ENCODE results near the gene NDE1.
"Not testable (repeated sequence)": the region's sequence is repeated elsewhere in the genome, so short reads cannot be mapped to it uniquely, and the experiment has no call there.

The NDE1 gene, protein sequence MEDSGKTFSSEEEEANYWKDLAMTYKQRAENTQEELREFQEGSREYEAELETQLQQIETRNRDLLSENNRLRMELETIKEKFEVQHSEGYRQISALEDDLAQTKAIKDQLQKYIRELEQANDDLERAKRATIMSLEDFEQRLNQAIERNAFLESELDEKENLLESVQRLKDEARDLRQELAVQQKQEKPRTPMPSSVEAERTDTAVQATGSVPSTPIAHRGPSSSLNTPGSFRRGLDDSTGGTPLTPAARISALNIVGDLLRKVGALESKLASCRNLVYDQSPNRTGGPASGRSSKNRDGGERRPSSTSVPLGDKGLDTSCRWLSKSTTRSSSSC

GRCh38 chr16:15650019-15650697 lies at the start of gene NDE1:
Gene NDE1, plus strand, starts transcription at chr16:15650245. Its CDS starts 14,534 bp downstream, at chr16:15664779.
- peak; percentile 92 for DNase-seq

DNA sequence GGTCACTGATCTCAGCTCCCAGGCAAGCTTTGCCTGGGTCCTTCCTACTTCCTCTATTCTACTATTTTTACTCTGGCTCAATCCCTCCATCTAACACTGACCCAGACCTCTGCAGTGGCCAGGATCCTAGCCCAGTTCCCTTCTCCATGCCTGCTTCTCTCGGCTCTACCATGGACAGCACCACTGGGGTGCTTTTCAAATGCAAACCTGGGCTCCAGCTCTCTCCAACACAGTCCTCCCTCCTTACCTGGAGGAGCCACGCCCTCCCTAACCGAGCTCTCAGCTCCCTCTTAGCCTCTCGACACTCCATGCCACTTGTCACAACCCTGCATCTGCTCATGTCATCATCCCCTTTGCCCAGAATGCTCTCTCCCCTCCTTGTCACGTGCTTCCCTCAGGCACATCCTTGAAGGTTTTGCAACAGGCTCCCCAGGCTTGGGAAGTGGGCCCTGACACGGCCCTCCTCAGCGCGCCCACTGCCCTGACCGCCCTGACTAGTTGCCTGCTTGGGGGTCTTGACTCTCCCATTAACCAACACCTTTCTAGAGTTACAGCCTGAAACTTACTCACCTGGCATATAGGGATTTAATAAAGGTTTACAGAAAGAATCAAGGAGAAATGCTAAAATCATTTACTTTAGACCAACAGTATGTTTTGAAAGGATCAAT lies 48.7 kb upstream of the NDE1 start:
- no peak for DNase-seq

GRCh38 chr16:15602285-15603044 lies 47.6 kb upstream of the NDE1 start:
- DNase-seq: no peak

- DNase-seq: peak; percentile 8
Observed at GRCh38 chr16:15604460-15605440, 45.3 kb upstream of the NDE1 start.

DNA sequence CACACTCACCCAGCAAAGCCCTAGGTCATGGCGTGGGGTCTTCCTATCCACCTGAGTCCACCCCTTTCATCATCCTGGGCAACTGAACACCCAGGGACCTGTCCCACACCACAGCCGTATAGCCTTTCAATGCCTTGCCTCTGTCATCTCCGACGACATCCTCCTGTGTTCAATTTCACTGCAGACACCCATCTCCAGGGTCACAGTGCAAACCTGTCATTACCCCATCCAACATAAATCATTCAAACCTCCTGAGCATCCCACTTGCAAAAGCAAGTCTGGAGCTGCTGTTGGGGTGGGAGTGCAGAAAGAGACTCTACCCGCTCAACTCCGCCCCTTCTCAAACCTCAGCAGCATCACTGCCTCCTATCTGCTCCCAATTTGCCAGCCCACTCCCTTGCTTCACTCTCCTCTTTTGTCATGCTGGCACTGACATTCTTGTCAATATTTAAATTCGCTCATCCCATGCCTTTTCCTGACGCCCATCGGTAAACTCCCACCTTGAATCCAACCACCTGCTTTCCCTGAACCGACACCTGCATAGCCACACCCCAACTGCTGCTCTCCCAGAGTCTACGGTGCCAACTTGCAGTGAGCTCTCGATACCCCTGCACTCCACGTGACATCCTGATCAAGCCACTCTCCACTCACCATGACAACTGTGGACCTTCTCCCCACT lies 44.1 kb upstream of the NDE1 start:
- DNase-seq: no peak

DNA sequence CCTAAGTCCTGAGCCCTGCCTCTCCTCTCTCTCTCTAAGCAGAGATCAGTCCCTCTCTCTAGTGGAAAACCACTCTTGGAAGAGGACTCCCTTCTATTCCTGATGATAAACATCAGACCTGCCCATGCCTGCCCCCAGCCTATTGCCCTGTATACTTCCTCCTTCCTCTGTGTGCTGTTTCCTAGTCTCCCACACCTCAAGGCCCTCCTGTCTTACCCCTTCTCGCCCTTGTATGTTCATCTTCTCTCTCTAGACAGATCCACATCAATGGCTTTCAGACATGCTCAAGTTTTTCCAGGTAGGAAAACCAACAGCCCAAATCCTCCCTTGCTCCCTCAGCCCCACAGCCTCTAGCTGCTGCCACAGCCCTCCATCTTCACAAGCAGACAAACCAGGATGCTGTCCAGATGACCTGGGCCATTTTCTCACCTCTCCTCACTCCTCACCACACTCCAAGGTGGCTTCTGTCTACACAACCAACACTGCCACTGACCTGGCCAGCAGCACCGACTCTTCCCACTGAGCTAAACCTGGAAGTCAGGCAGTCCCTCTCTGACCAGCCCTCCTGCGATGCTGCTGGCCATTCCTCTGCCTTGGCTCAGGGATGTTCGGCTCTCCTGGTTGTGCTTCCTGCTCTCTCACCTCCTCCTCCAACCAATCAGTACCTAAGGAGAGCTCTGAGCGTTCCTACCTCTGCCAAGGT lies 43.4 kb upstream of the NDE1 start:
- DNase-seq: no peak

DNA sequence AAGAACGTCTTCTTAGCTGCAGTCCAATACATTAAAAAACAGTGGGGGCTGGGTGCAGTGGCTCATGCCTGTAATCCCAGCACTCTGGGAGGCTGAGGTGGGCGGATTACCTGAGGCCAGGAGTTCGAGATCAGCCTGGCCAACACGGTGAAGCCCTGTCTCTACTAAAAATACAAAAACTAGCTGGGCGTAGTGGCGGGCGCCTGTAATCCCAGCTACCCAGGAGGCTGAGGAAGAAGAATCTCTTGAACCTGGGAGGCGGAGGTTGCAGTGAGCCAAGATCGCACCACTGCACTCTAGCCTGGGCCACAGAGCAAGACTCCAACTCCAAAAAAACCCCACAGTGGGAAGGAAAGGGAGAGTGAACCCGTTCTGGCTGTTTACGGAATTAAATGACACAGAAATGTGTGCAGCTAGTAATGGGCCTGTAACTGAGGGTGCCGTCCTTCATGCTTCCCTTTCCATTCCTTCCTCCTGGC lies 42.8 kb upstream of the NDE1 start:
- DNase-seq: not testable (repeated sequence)

DNA sequence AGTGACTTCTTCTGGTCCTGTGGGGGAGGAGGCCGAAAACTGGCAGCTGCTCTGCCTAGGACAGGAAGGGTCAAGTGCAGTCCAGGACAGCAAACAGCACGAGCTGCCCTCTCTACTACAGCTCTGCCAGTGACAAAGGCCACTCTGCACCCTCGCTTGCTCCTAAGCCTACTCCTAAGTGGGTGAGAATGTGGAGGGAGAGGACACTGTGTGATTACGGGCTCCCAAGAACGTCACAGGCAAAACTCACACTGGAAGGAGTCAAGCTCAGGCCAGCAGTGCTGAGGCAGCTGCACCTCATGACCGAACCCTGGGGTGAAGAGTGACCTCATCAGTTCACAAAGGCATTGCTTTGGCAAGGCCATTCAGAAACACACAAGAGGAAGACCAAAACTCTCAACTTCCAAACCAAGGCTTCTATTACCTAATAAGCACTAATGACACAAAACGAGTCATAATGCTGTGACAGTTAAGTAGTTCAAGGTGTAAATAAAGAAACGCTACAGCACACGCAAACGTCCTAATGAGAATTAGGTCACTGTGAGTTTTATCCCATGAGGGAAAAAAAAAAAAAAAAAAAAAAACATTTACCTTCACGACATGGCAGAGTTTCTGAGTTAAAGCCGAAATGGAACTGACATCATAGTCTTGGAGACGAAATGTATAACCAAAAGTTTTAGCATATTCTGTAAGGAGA lies 42.2 kb upstream of the NDE1 start:
- peak; percentile 29 for DNase-seq

GRCh38 chr16:15608398-15609285 lies 41.4 kb upstream of the NDE1 start:
- DNase-seq: no peak

GRCh38 chr16:15609286-15609649 lies 40.8 kb upstream of the NDE1 start:
- DNase-seq: no peak

DNA sequence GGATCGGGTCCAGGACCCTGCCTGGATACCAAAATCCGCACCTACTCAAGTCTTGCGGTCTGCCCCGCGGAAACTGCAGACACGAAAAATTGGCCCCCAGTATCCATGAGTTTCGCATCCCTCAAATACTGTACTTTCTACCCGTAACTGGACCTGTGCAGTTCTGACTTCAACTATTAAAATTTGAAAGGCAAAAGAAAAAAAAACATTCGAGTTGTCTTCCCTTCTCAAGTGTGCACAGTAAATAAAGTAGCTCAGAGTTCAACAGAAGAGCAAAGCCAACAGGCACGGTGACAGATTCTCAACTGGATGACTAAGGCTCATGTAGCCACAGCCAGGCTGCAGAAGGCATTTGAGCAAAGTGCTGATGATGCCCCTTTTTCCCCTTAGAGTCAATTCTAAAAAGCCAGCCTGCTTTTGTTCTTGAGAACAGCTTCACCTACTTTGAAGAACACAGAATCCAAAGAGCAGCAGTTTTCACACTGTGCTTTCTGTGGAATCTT lies 39.6 kb upstream of the NDE1 start:
- peak; percentile 15 for DNase-seq

DNA sequence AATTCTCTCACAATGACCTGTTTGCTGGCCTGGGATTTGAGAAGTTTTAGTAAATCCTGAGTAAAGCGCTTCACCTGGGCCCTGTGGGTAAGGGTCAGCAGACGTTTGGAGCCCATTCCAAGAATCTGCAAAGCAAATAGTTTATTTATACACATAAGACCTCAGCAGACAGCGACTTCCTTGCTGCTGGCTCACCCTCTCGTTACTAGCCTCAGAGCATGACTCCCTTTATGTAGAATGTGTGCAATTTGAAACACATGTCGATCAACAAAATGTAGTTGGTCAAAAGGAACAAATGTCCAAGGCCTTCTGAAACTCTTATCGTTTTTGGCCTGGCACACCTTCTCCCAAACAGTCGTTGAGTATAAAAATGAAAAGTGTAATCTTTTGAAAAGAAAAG lies 38.4 kb upstream of the NDE1 start:
- DNase-seq: peak; percentile 21

GRCh38 chr16:15613676-15614075 lies 36.4 kb upstream of the NDE1 start:
- DNase-seq: no peak

DNA sequence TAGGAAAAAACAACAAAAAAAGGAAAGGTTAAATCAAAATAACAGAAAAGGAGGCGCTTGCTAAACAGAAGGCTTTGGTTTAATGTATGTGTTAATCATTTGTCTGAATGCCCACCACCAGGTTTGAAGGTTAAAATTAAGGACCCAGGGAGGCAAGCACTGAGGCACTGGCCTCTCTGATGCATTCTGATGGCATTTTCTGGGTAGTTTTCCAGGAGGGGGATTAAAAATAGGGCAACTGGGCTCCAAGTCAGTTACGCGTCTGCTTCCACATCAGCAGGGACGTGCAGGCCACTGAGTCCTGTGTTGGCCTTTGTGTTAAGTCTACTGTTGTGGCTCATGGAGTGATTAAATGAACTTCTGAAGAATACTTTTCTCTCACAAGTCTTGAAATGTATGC lies 34.0 kb upstream of the NDE1 start:
- no peak for DNase-seq

GRCh38 chr16:15616475-15617165 lies 33.4 kb upstream of the NDE1 start:
- DNase-seq: no peak

DNA sequence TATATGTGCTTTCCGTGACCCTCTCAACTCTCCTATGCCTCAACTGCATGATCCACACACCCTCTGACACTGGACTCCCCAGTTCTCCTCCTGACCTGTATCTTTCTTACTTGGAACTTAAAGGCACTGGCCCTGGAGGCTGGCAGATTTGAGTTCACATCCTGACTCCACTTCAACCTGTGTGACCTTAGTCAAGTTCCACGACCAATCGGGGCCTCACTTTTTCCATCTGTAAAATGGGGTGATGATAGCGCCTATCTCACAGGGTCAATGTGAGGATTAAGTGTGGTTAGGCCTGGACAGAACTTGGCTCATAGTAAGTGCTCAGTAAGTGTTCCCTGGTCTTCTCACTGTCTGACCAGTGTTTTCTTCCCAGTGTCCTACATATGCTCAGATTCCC lies 32.1 kb upstream of the NDE1 start:
- DNase-seq: no peak

DNA sequence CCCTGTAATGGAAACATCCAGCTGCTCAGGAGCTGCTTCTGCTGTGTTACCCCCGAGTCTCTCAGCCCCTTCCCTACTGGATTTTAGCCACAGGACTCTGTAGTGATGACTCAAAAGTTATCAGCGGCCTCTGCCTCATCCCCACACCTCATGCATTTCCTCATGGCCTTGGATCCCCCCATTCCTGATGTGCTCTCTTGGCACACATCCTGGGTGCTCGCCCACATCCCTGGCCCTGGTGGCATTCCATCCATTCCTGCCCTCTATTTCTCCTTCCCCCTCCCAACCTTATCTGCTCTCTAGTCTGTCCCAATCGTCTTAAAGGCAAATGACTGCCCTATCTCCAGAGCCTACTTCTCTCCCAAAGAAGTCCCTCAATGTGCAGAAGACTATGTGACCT lies 31.7 kb upstream of the NDE1 start:
- peak; percentile 91 for DNase-seq

DNA sequence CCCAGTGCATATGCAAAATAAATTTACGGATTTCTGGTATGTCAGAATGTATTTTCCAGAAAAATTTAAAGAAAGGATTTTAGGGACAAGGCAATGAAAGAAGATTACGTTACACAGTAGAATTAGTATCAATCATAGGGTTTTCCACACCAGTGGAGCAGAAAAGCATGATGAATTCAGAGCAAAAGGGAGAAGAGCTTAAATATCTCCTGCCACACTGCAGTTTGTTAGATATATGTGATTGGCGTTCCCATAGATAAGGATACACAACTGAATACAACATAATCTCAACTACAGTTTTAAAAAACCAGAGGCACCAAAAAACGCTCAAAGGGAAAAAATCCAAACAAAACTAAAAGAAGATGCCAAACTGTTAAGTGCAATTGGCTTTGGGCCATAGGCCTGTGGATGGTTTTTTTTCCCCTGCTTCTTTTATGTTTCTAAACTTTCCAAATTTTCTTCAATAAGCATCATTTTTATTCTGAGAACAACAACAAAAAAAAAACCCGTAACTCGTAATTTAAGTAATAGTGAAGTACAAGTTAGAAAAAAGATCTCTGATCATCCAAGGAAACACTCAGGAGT lies 29.3 kb upstream of the NDE1 start:
- DNase-seq: no peak

Data from EL (cell line).